ENCODE results near the gene APOL5.

Gene APOL5

DNA sequence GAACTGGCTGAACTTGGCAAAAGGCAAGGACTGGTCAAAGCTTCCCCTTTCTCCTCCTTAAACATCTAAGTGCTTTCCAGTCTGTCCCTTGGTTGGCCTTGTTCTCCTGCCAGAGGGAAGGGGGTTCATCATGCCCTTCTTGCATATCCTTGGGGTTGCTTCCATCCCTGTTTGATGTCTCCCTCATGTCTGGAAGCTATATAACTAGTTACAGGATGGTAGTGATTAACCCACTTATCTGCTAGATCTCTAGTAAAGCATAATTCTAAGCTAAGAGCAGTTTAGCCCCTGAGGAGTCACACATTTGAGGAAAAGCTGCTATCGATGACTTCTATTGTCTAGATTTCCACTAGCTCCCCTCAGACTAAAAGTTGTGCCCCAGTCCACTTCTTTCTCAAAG, 22.9 kb downstream of the APOL5 start:
- no peak for DNase-seq (ENCODE audit: low read depth)

DNA sequence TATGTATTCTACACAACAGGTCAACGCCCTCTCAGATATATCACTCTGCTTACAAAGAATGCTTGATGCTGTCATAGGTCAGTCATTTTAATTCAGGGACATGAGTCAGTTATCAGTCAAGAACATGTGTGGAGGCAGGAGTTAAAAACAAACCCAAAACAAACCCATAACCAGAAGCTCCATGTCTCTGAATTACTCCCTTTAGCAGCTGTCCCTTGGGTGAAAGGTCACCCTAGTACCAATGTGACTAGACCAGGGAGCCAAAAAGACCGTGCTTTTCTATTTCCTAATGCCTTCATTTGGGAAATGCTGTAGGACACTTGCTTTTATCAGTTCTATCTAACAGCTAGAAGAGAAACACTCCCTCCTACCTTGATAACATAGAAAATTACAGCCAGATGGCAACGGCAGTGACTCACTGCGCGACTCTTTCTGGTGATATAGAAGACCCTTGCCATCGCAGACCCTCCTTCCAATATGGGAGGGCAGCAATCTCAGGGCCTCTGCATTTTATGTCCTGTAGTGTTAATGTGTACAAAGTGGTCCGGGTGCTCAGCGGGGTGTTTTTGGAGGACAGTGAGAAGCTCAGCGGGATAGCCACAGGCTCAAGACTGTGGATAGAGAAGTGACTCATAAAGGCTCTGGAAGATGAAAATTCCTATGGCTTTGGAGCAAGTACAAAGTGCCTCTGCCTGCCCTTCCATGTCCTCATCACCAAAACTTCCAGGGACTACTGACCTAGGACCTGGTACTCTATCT, 24.8 kb downstream of the APOL5 start:
- TF ChIP-seq, protein P1, sequence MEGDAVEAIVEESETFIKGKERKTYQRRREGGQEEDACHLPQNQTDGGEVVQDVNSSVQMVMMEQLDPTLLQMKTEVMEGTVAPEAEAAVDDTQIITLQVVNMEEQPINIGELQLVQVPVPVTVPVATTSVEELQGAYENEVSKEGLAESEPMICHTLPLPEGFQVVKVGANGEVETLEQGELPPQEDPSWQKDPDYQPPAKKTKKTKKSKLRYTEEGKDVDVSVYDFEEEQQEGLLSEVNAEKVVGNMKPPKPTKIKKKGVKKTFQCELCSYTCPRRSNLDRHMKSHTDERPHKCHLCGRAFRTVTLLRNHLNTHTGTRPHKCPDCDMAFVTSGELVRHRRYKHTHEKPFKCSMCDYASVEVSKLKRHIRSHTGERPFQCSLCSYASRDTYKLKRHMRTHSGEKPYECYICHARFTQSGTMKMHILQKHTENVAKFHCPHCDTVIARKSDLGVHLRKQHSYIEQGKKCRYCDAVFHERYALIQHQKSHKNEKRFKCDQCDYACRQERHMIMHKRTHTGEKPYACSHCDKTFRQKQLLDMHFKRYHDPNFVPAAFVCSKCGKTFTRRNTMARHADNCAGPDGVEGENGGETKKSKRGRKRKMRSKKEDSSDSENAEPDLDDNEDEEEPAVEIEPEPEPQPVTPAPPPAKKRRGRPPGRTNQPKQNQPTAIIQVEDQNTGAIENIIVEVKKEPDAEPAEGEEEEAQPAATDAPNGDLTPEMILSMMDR (conservative IDR thresholded peaks at IDR 0.05; ENCODE audit: low read depth, low read length): no peak
- peak; percentile 82 for DNase-seq (ENCODE audit: low read depth)
- H3K4me3 ChIP-seq (ENCODE audit: low read depth, low read length): no peak overlapping the region

More for the DNA sequence above, 22.9 kb downstream of the APOL5 start:
- TF ChIP-seq, protein P1 (conservative IDR thresholded peaks at IDR 0.05; ENCODE audit: low read depth, low read length): no peak
- no peak overlapping the region for H3K4me3 ChIP-seq (ENCODE audit: low read depth, low read length)

DNA sequence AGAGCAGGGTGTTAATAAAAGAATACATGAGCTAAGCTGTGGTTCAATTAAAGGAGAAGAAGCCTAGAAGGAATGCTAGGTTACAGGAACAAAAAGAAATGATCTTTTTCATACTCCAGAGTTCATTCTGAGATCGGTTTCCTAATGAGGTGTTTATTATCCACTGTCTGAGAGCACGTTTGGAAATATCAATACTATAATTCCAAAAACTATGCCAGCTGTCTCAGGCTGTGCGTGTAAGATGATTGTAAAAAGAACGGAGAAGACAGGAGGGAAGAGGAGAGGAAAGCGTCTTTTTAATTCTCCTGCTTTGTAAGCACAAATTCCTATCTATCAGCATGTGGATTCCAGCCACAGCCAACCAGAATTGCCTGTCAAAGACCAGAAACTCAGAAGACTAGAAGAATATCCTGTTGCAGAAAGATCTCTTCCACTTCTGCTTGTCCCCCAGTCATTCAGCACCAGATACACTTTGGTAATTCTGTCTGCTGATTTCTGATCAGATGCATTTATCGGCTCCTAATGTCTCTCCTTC, 25.7 kb downstream of the APOL5 start:
- H3K4me3 ChIP-seq (ENCODE audit: low read depth, low read length): no peak overlapping the region
- TF ChIP-seq, protein P1 (conservative IDR thresholded peaks at IDR 0.05; ENCODE audit: low read depth, low read length): no peak
- DNase-seq (ENCODE audit: low read depth): peak; percentile 41

DNA sequence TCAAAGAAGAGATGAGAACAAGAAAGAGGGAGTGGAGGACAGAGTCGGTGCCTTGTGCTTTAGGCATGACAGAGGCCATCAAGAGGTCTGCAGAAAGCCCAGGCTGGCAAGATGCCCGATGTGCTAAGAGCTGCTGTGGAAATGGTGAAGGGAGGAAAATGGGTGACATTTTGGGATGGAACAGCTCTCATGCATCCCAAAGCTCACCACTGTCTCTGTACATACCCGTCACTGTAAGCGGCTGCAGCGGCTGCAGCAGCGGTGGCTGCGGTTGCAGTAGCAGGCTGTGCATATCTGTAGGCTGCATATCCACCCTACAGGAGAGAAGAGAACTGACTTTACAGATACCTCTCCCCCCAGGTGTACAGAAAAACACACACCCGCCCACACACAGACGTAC, 28.6 kb downstream of the APOL5 start:
- peak; percentile 16 for DNase-seq (ENCODE audit: low read depth)
- TF ChIP-seq, protein P1 (conservative IDR thresholded peaks at IDR 0.05; ENCODE audit: low read depth, low read length): no peak
- H3K4me3 ChIP-seq (ENCODE audit: low read depth, low read length): no peak overlapping the region

DNA sequence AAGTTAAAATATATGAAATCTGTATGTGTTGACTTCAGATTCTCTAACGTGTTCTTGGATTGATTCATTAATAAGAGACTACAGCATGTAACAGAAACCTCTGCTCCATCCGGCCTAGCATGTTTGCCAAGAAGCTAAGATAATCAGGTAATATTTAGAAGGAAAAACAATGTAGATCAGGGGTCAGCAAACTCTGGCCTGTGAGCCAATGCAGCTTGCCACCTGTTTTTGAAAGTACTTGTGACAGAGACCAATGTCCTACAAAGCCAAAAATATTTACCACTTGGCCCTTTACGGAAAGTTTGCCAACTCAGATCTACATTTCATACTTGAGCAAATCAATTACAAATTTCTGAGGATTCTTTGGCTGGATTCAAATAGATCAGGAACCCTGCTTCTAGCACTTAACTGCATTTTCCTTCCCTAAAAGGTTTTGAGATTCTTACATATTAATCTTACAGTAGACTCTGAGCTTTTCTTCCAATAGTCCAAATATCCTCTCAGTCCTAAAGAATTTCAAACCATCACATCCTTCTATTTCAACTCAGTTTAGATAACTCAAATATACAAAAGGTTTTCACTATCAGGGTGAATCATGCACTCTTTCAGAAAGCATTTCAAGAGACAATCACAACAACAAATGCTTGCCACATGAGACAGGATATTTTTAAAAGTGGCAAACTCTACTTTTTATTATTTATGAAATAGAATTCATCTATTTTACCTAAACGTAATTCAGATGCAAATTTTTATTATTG, 29.5 kb downstream of the APOL5 start:
- TF ChIP-seq, protein P1 (conservative IDR thresholded peaks at IDR 0.05; ENCODE audit: low read depth, low read length): no peak
- H3K4me3 ChIP-seq (ENCODE audit: low read depth, low read length): no peak overlapping the region
- peak; percentile 42 for DNase-seq (ENCODE audit: low read depth)

DNA sequence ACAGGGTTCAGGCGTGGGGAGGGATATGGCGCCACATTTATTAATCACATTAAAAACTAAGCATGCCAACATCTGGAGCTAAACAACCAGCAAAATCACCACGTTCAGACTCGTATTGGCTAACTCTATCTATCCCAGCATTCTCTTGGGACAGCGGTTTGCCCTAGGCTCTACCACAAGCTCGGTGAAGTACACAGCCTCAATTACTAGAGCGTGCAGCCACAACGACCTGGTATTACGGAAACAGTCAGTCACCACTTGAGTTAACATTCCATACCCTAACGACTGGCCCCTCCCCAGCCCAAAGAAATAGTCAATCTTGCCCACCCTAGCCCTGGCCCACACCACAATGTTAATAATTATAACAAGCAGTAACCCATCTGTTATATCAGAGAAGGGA, 32.1 kb downstream of the APOL5 start:
- TF ChIP-seq, protein P1 (conservative IDR thresholded peaks at IDR 0.05; ENCODE audit: low read depth, low read length): no peak
- H3K4me3 ChIP-seq (ENCODE audit: low read depth, low read length): no peak overlapping the region
- DNase-seq (ENCODE audit: low read depth): no peak
